ENCODE data around the gene EXD2.

DNA sequence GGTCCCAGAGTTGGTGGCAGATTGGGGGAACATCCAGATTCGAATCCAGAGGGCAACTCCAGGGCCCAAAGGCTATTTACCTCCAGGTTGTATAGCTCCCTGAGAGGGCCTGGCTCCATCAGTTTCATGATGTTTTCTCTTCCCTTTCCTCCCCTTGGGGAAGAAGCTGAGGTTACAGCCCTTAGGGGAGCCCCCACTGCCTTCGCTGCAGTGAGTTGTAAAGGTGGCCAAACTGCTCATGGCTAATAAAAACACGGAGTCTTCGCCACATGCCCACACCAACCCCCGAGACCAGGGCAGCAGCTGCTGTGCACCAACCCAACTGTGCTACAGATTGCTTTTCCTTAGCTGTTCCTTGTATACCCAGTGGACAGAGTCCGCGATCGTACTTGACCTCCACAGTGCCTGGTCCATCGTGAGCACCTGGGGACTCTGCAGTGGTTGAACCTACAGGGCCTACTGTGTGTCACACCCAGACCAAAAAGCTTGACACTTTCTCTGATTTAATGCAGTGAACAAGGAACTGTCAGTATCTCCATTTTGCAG lies 89.5 kb downstream of the EXD2 start:
- TF ChIP-seq HOXB5 (CRISPR knock-in tag; IDR thresholded peaks at IDR 0.05) (no peak), SMC3 (IDR thresholded peaks at IDR 0.05) (no peak), PHF8 (IDR thresholded peaks at IDR 0.05; ENCODE audit: borderline replicate concordance, low read depth) (no peak), RAD21 (conservative IDR thresholded peaks at IDR 0.05 in 1 of 2, IDR thresholded peaks at IDR 0.05 in 1 of 2) (no peak), CHD2 (IDR thresholded peaks at IDR 0.05; ENCODE audit: low read length, partially characterized antibody) (no peak), MYC (IDR thresholded peaks at IDR 0.05; ENCODE audit: borderline replicate concordance, low read length) (no peak), EHMT2 (IDR thresholded peaks at IDR 0.05; ENCODE audit: low read depth) (no peak), JUN (IDR thresholded peaks at IDR 0.05) (no peak), KDM1A (IDR thresholded peaks at IDR 0.05; ENCODE audit: low read depth) (no peak), KDM5A (IDR thresholded peaks at IDR 0.05) (no peak), EP300 (IDR thresholded peaks at IDR 0.05) (no peak)
- TF ChIP-seq, protein P1, sequence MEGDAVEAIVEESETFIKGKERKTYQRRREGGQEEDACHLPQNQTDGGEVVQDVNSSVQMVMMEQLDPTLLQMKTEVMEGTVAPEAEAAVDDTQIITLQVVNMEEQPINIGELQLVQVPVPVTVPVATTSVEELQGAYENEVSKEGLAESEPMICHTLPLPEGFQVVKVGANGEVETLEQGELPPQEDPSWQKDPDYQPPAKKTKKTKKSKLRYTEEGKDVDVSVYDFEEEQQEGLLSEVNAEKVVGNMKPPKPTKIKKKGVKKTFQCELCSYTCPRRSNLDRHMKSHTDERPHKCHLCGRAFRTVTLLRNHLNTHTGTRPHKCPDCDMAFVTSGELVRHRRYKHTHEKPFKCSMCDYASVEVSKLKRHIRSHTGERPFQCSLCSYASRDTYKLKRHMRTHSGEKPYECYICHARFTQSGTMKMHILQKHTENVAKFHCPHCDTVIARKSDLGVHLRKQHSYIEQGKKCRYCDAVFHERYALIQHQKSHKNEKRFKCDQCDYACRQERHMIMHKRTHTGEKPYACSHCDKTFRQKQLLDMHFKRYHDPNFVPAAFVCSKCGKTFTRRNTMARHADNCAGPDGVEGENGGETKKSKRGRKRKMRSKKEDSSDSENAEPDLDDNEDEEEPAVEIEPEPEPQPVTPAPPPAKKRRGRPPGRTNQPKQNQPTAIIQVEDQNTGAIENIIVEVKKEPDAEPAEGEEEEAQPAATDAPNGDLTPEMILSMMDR (IDR thresholded peaks at IDR 0.05) = no peak
- TF ChIP-seq, protein P2, sequence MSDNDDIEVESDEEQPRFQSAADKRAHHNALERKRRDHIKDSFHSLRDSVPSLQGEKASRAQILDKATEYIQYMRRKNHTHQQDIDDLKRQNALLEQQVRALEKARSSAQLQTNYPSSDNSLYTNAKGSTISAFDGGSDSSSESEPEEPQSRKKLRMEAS (IDR thresholded peaks at IDR 0.05) = no peak
